H1 (cell line): ENCODE measurements around the gene TMEM266. TPM values are rescaled to one million over a fixed set of nuclear protein-coding genes. Genes with fewer than 3 reads are reported as not detected.

ENCODE experiments used
- CTCF ChIA-PET: fragments of 300-600 bp; sonication (Branson Sonifier 250); formaldehyde crosslinking; loops from one replicate; lab custom pipeline; 2021; ENCODE audit not compliant: partially characterized antibody; lab: Charles Lee
- POLR2A ChIA-PET: fragments of 300-600 bp; sonication (Branson Sonifier 250); formaldehyde crosslinking; loops from one replicate; lab custom pipeline; 2021; ENCODE audit warnings: inconsistent platforms; ENCODE audit not compliant: partially characterized antibody; lab: Charles Lee
- DNase-seq, 2 experiments: peaks; one replicate each; pipeline versions ENCODE4 v3.0.0 to v3.0.0-alpha.2; 2010 to 2022; ENCODE audit warnings: low spot score in 2 of 2, low read depth in 1 of 2, mixed read lengths in 1 of 2
- FAIRE-seq: peaks from 2 replicates; lab custom pipeline; 2011; peaks lifted over from hg19 to GRCh38; lab: Jason Lieb, UNC
- H2AFZ ChIP-seq: 2 replicates; pipeline ENCODE4 v1.8.1; 2012; ENCODE audit warnings: low read length, inconsistent platforms
- H2AK5ac ChIP-seq: 2 replicates; pipeline ENCODE4 v1.6.1; 2013; ENCODE audit warnings: low read depth, low read length
- H2BK120ac ChIP-seq: replicated peaks from 2 replicates; pipeline ENCODE3; 2013; ENCODE audit warnings: low read depth, low read length, inconsistent platforms
- H2BK12ac ChIP-seq: 2 replicates; pipeline ENCODE4 v1.6.1; 2013; ENCODE audit warnings: low read depth, low read length
- H2BK15ac ChIP-seq: 2 replicates; pipeline ENCODE4 v1.6.1; 2013; ENCODE audit warnings: low read length
- H2BK20ac ChIP-seq: 2 replicates; pipeline ENCODE4 v1.6.1; 2013; ENCODE audit warnings: low read length
- H2BK5ac ChIP-seq: 2 replicates; pipeline ENCODE4 v1.6.1; 2013; ENCODE audit warnings: low read depth, low read length
- H3K14ac ChIP-seq: 2 replicates; pipeline ENCODE4 v1.6.1; 2013; ENCODE audit warnings: inconsistent platforms; ENCODE audit not compliant: insufficient read length
- H3K18ac ChIP-seq: 2 replicates; pipeline ENCODE4 v1.6.1; 2013; ENCODE audit warnings: low read length; ENCODE audit errors: extremely low read depth
- H3K23ac ChIP-seq: 2 replicates; pipeline ENCODE4 v1.6.1; 2013; ENCODE audit warnings: inconsistent platforms; ENCODE audit not compliant: insufficient read length
- H3K23me2 ChIP-seq: 2 replicates; pipeline ENCODE4 v1.6.1; 2013; ENCODE audit warnings: low read depth, low read length
- H3K27ac ChIP-seq: 2 replicates; pipeline ENCODE4 v1.6.1; 2011; ENCODE audit warnings: low read depth, low read length, inconsistent platforms
- H3K27me3 ChIP-seq, 4 experiments: replicated peaks in 1 of 4; 1 replicate in 1 of 4; 2 replicates in 3 of 4; pipeline versions ENCODE4 v1.6.1 to v1.8.1; 2011 to 2013; ENCODE audit warnings: low read length in 3 of 4, mild to moderate bottlenecking in 3 of 4, inconsistent platforms in 2 of 4, mixed read lengths in 2 of 4, moderate library complexity in 1 of 4; ENCODE audit not compliant: control insufficient read depth in 3 of 4, insufficient read depth in 3 of 4; ENCODE audit errors: extremely low read depth in 1 of 4
- H3K36me3 ChIP-seq, 4 experiments: 2 replicates each; pipeline versions ENCODE4 v1.6.1 to v1.8.1; 2011 to 2013; ENCODE audit warnings: mild to moderate bottlenecking in 4 of 4, low read length in 3 of 4, moderate library complexity in 2 of 4, control low read depth in 1 of 4, inconsistent platforms in 1 of 4; ENCODE audit not compliant: insufficient read depth in 4 of 4, control insufficient read depth in 2 of 4
- H3K4ac ChIP-seq: replicated peaks from 2 replicates; pipeline ENCODE3; 2013; ENCODE audit warnings: low read length, low read depth, mixed read lengths, inconsistent platforms; ENCODE audit not compliant: insufficient read length
- H3K4me1 ChIP-seq, 4 experiments: replicated peaks in 1 of 4; 1 replicate in 1 of 4; 2 replicates in 3 of 4; pipeline versions ENCODE4 v1.6.1 to v1.8.1; 2011 to 2013; ENCODE audit warnings: low read length in 3 of 4, inconsistent platforms in 2 of 4, mixed read lengths in 1 of 4; ENCODE audit not compliant: insufficient read depth in 4 of 4, control insufficient read depth in 3 of 4
- H3K4me2 ChIP-seq, 2 experiments: 2 replicates each; pipeline versions ENCODE4 v1.6.1 to v1.8.1; 2011 to 2013; ENCODE audit warnings: low read depth in 2 of 2, low read length in 2 of 2, control low read depth in 1 of 2, inconsistent platforms in 1 of 2, mild to moderate bottlenecking in 1 of 2; ENCODE audit not compliant: insufficient read depth in 1 of 2
- H3K4me3 ChIP-seq, 4 experiments: fragments of 200-600, 300-600 bp in 1 of 4; sonication (generic), shearing (Covaris generic), sonication (Bioruptor Twin) in 1 of 4; 2 replicates each; pipeline versions ENCODE4 v1.5.1 to v1.8.1; 2011 to 2016; ENCODE audit warnings: low read length in 4 of 4, low read depth in 3 of 4, control low read depth in 2 of 4, inconsistent platforms in 2 of 4, mild to moderate bottlenecking in 2 of 4, mixed read lengths in 1 of 4, moderate library complexity in 1 of 4; ENCODE audit not compliant: insufficient read depth in 2 of 4; ENCODE audit errors: extremely low read depth in 1 of 4
- H3K56ac ChIP-seq: replicated peaks from 2 replicates; pipeline ENCODE3; 2013; ENCODE audit warnings: low read depth, mild to moderate bottlenecking, mixed read lengths, low read length, inconsistent platforms; ENCODE audit not compliant: insufficient read length
- H3K79me1 ChIP-seq: 2 replicates; pipeline ENCODE4 v1.6.1; 2013; ENCODE audit warnings: low read depth, low read length, control low read depth
- H3K79me2 ChIP-seq, 2 experiments: 2 replicates each; pipeline versions ENCODE4 v1.6.1 to v1.8.1; 2012 to 2013; ENCODE audit warnings: low read length in 2 of 2, mild to moderate bottlenecking in 2 of 2, inconsistent platforms in 1 of 2; ENCODE audit not compliant: insufficient read depth in 2 of 2, control insufficient read depth in 1 of 2
- H3K9ac ChIP-seq, 4 experiments: replicated peaks in 1 of 4; 1 replicate in 1 of 4; 2 replicates in 3 of 4; pipeline versions ENCODE4 v1.6.1 to v1.8.1; 2011 to 2013; ENCODE audit warnings: low read depth in 3 of 4, low read length in 3 of 4, control low read depth in 2 of 4, mild to moderate bottlenecking in 2 of 4, moderate library complexity in 2 of 4, inconsistent platforms in 1 of 4; ENCODE audit errors: extremely low read depth in 1 of 4
- H3K9me3 ChIP-seq, 2 experiments: 2 replicates each; pipeline versions ENCODE4 v1.6.1 to v1.8.1; 2012 to 2013; ENCODE audit warnings: mild to moderate bottlenecking in 2 of 2, moderate library complexity in 2 of 2, control low read depth in 1 of 2, inconsistent platforms in 1 of 2, low read depth in 1 of 2, low read length in 1 of 2, mixed read lengths in 1 of 2; ENCODE audit not compliant: insufficient read depth in 2 of 2
- H4K20me1 ChIP-seq, 2 experiments: replicated peaks in 1 of 2; 2 replicates each; pipeline versions ENCODE3 to v1.8.1; 2011 to 2013; ENCODE audit warnings: inconsistent platforms in 2 of 2, low read length in 2 of 2, mild to moderate bottlenecking in 1 of 2; ENCODE audit not compliant: insufficient read depth in 2 of 2, control insufficient read depth in 1 of 2
- H4K5ac ChIP-seq: 2 replicates; pipeline ENCODE4 v1.6.1; 2013; ENCODE audit warnings: low read length, low read depth, mixed read lengths, inconsistent platforms; ENCODE audit not compliant: insufficient read length
- H4K8ac ChIP-seq: 2 replicates; pipeline ENCODE4 v1.8.0; 2013; ENCODE audit warnings: mild to moderate bottlenecking, moderate library complexity, low read length, inconsistent platforms; ENCODE audit not compliant: insufficient read depth; ENCODE audit errors: extremely low read depth
- H4K91ac ChIP-seq: replicated peaks from 2 replicates; pipeline ENCODE3; 2013; ENCODE audit warnings: low read length, mixed read lengths, inconsistent platforms; ENCODE audit not compliant: insufficient read length
- MAFK ChIP-seq: IDR thresholded peaks from 2 replicates; pipeline ENCODE4 v1.6.1; 2012; ENCODE audit warnings: low read depth, mild to moderate bottlenecking, improper control_type of control experiment, low read length
- WGBS, 2 experiments: shearing (Covaris generic) in 1 of 2; methylation state at CpG; one replicate each; pipeline versions ENCODE4 v1.1.6 to v1.1.7; 2013 to 2015; ENCODE audit warnings: low lambda C conversion rate in 2 of 2, mixed read lengths in 2 of 2, inconsistent platforms in 1 of 2, low coverage in 1 of 2, missing lambda C conversion rate in 1 of 2; ENCODE audit not compliant: insufficient replicate concordance in 2 of 2, insufficient coverage in 1 of 2, insufficient read length in 1 of 2; ENCODE audit errors: extremely low coverage in 1 of 2, missing lambda C conversion rate in 1 of 2; 5-methylcytosine and 5-hydroxymethylcytosine counted together
- polyA plus RNA-seq, 7 experiments: library from polyadenylated mRNA; depleted of rRNA in 3 of 7; stranded (reverse) in 5 of 7; unstranded in 2 of 7; fragments of >200 nt in 5 of 7; fragments of 200-250 nt in 2 of 7; gene quantifications; 1 replicate in 5 of 7; 2 replicates in 1 of 7; 4 replicates in 1 of 7; pipeline versions ENCODE4 v1.2.1 to v1.2.3, GENCODE V29; 2011 to 2013; ENCODE audit warnings: missing spikeins in 2 of 7, mixed read lengths in 2 of 7
- total RNA-seq: library from RNA; stranded (reverse); fragmentation: NEBNext Ultra II Directional; extraction: Animal tissue kit (Norgen Biotek cat#: 25700); gene quantifications from 2 replicates; pipeline ENCODE4 v1.2.1, GENCODE V29; 2021

The TMEM266 gene
- total and polyA plus RNA-seq, 2 of the 8 experiments (the other 6 are each of a cell fraction or from before 2014, with no cell fraction given): 2.6 TPM

DNA sequence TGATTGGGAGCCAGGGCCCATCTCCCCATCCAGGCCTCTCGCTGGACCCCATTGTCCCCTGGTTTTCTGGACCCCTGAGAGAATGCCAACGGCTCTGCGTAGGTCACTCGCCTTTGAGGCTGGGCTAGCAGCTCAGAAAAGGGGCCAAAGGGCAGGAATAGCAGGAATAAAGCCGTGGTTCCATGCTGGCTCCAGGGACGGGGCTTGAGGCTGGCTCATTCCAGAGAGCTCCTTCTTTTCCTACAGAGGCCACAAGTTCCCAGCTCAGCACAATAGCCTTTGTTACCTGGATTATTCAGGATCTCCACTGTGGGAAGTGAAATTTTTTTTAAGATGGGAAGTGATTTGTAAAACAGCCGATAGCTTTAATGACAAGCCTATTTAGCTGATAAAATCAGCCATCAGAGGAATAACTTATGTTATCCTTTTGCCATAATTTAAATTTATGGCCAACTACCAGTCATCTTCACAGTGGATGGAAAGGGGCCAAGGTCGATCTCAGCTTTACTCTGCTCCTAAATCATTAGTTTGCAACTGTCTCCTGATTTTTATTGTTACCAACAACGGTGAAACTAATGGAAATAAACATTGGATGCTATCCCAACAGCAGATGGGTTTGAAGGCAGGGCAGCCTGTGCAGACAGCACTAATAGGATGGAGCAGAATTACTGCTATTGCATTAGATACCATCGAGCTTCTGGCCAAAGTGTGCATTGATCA lies 124.3 kb downstream of the TMEM266 start:
- no peak overlapping the region for H3K9ac ChIP-seq
- H3K36me3 ChIP-seq: no peaks in the 10 kb centered on the region
- H3K14ac ChIP-seq: no peak overlapping the region
- no peak overlapping the region for H2BK12ac ChIP-seq
- ChIA-PET CTCF (interaction anchor here (0.9 to 4.9 kb wide), 13 partner anchors 17 to 155 kb away, joined by 3 to 48 read pairs (median 8); no protein-coding TSS in a partner anchor), POLR2A (interaction anchor here (1.0 to 1.2 kb wide), 2 partner anchors 9 to 20 kb away, joined by 3 read pairs; no protein-coding TSS in a partner anchor)
- no peak overlapping the region for H3K23ac ChIP-seq
- no peaks in the 10 kb centered on the region for H3K79me1 ChIP-seq
- no peaks in the 10 kb centered on the region; the same call in 1 of the 2 replicates for H3K23me2 ChIP-seq
- H3K56ac ChIP-seq: no peak overlapping the region
- peaks cover 0 to 2% (median 0%) of the 10 kb centered on the region in 4 experiments; a peak in 1 of 7 replicates for H3K4me1 ChIP-seq
- no peak overlapping the region for H3K27ac ChIP-seq
- H3K4me2 ChIP-seq: no peak overlapping the region
- no peak overlapping the region for H3K4me3 ChIP-seq
- H3K27me3 ChIP-seq: no peaks in the 10 kb centered on the region
- no peak overlapping the region for H2BK15ac ChIP-seq
- H3K18ac ChIP-seq: no peak overlapping the region; the same call in 1 of the 2 replicates
- H4K8ac ChIP-seq: no peak overlapping the region
- no peaks in the 10 kb centered on the region for H3K79me2 ChIP-seq
- DNase-seq: no peak
- no peak overlapping the region for H2BK20ac ChIP-seq
- no peak for FAIRE-seq
- no peak overlapping the region for H2AK5ac ChIP-seq
- H2BK120ac ChIP-seq: no peak overlapping the region
- no peak overlapping the region for H4K5ac ChIP-seq
- H4K20me1 ChIP-seq: no peaks in the 10 kb centered on the region
- no peak overlapping the region for H2AFZ ChIP-seq
- 88% methylated on average over 10 of the region's 10 CpGs; no CpG with 5 or more reads in 1 of the 2 experiments for WGBS, 2 experiments
- no peak overlapping the region for H4K91ac ChIP-seq
- no peaks in the 10 kb centered on the region for H3K9me3 ChIP-seq
- TF ChIP-seq MAFK: no peak
- H2BK5ac ChIP-seq: no peak overlapping the region
- H3K4ac ChIP-seq: no peak overlapping the region
